ENCODE data around the gene RAD54L2.
"Not testable (repeated sequence)": the region's sequence is repeated elsewhere in the genome, so short reads cannot be mapped to it uniquely, and the experiment has no call there.

RAD54L2 gene

GRCh38 chr3:51530485-51530884 lies 8.0 kb upstream of the RAD54L2 start:
- no peak overlapping the region for H3K4me3 ChIP-seq (ENCODE audit: low read depth, low read length)
- TF ChIP-seq CTCF (IDR thresholded peaks at IDR 0.05; ENCODE audit: low read depth, low read length): no peak

GRCh38 chr3:51535146-51536019 lies 3.1 kb upstream of the RAD54L2 start:
- no peak for TF ChIP-seq CTCF (IDR thresholded peaks at IDR 0.05; ENCODE audit: low read depth, low read length)
- H3K4me3 ChIP-seq (ENCODE audit: low read depth, low read length): no peak overlapping the region

GRCh38 chr3:51537631-51538030 lies 888 bp upstream of the RAD54L2 start:
- peak overlapping the region; percentile 89 for H3K4me3 ChIP-seq (ENCODE audit: low read depth, low read length)

- peak overlapping the region; percentile 89 for H3K4me3 ChIP-seq (ENCODE audit: low read depth, low read length)
- TF ChIP-seq CTCF (IDR thresholded peaks at IDR 0.05; ENCODE audit: low read depth, low read length): no peak
Observed at GRCh38 chr3:51538115-51538458, 432 bp upstream of the RAD54L2 start.

GRCh38 chr3:51539291-51539941 lies 897 bp downstream of the RAD54L2 start:
- TF ChIP-seq CTCF (IDR thresholded peaks at IDR 0.05; ENCODE audit: low read depth, low read length): no peak
- peak overlapping the region; percentile 89 for H3K4me3 ChIP-seq (ENCODE audit: low read depth, low read length)

GRCh38 chr3:51542596-51542995 lies 4.1 kb downstream of the RAD54L2 start:
- not testable (repeated sequence) for H3K4me3 ChIP-seq (ENCODE audit: low read depth, low read length)

GRCh38 chr3:51544011-51544775 lies 5.7 kb downstream of the RAD54L2 start:
- H3K4me3 ChIP-seq (ENCODE audit: low read depth, low read length): no peak overlapping the region
- TF ChIP-seq CTCF (IDR thresholded peaks at IDR 0.05; ENCODE audit: low read depth, low read length): no peak

GRCh38 chr3:51547274-51547673 lies 8.8 kb downstream of the RAD54L2 start:
- H3K4me3 ChIP-seq (ENCODE audit: low read depth, low read length): no peak overlapping the region
- TF ChIP-seq CTCF (IDR thresholded peaks at IDR 0.05; ENCODE audit: low read depth, low read length): no peak

Data from WI38 (cell line).